ENCODE results near the gene BCAR3. TPM values are rescaled to one million over a fixed set of nuclear protein-coding genes. Genes with fewer than 3 reads are reported as not detected.

The BCAR3 gene
- total RNA-seq, 1 donor from 2014 or later, result 53.8 TPM

Other genes starting within 250 kb of the BCAR3 start
- 70.2 and 77.7 TPM in 2 replicates for gene FNBP1L, start 233.7 kb downstream of the BCAR3 start, total RNA-seq
- gene DNTTIP2, start 197.4 kb upstream of the BCAR3 start, total RNA-seq, result 30.4 and 39.9 TPM in 2 replicates
- gene GCLM, start 227.6 kb upstream of the BCAR3 start, total RNA-seq, result 22.0 and 45.7 TPM in 2 replicates

Data from pulmonary artery endothelial cell (primary cell).